Nucleus accumbens (tissue), 56 donors: ENCODE measurements around the gene PFKP.

Experiments used
- DNase-seq, 56 donors: peaks; one replicate each; lab custom pipeline; 2025; lab: John Stamatoyannopoulos, UW

Gene PFKP

GRCh38 chr10:3067118-3067858 lies at the start of gene PFKP:
TSS of gene PFKP (plus strand) at chr10:3067548. CDS start at chr10:3067596, 48 bp downstream.
- peak in 13 of 56 donors; percentile 7 to 66 (median 30) for DNase-seq

- no peak for DNase-seq
These were observed 49.1 kb upstream of the PFKP start for GRCh38 chr10:3018247-3018646.

GRCh38 chr10:3020311-3020710 lies 47.0 kb upstream of the PFKP start:
- DNase-seq = no peak

GRCh38 chr10:3020881-3021280 lies 46.5 kb upstream of the PFKP start:
- no peak for DNase-seq

GRCh38 chr10:3022027-3022426 lies 45.3 kb upstream of the PFKP start:
- DNase-seq = no peak

GRCh38 chr10:3023892-3024291 lies 43.5 kb upstream of the PFKP start:
- no peak for DNase-seq

GRCh38 chr10:3025026-3025683 lies 42.2 kb upstream of the PFKP start:
- no peak for DNase-seq

- no peak for DNase-seq
These were observed 39.5 kb upstream of the PFKP start for GRCh38 chr10:3027866-3028265.

- no peak for DNase-seq
These were observed 38.9 kb upstream of the PFKP start for GRCh38 chr10:3028441-3028840.

- DNase-seq = no peak
These were observed 36.6 kb upstream of the PFKP start for GRCh38 chr10:3030765-3031164.

- no peak for DNase-seq
These were observed 35.9 kb upstream of the PFKP start for GRCh38 chr10:3031490-3031889.

GRCh38 chr10:3033925-3034324 lies 33.4 kb upstream of the PFKP start:
- DNase-seq = no peak

- DNase-seq = no peak
These were observed 32.7 kb upstream of the PFKP start for GRCh38 chr10:3034616-3035015.

- DNase-seq = no peak
These were observed 31.0 kb upstream of the PFKP start for GRCh38 chr10:3036155-3037021.

- no peak for DNase-seq
These were observed 30.2 kb upstream of the PFKP start for GRCh38 chr10:3037182-3037581.

- DNase-seq = no peak
These were observed 27.3 kb upstream of the PFKP start for GRCh38 chr10:3040069-3040468.

GRCh38 chr10:3042589-3042988 lies 24.8 kb upstream of the PFKP start:
- no peak for DNase-seq

- DNase-seq = peak in 43 of 56 donors; percentile 7 to 77 (median 34)
These were observed 23.6 kb upstream of the PFKP start for GRCh38 chr10:3043512-3044368.

- DNase-seq = peak in 18 of 56 donors; percentile 7 to 57 (median 20)
These were observed 21.7 kb upstream of the PFKP start for GRCh38 chr10:3045471-3046209.
